RWPE2 (cell line): ENCODE measurements around the gene KLF13.
A peak's percentile ranks its signal among the peaks of the same experiment; 100 is the strongest.
"Not testable (repeated sequence)": the region's sequence is repeated elsewhere in the genome, so short reads cannot be mapped to it uniquely, and the experiment has no call there.

Experiments used
- ATAC-seq: fragments of 200-7000 bp; cut with Tn5 transposase; 3 replicates; pipeline ENCODE4 v1.9.1; 2021; ENCODE audit warnings: low read depth
- DNase-seq: peaks from one replicate; pipeline ENCODE4 v3.0.0-alpha.2; 2020; ENCODE audit warnings: low spot score
- H3K27ac ChIP-seq: fragments of 450-650 bp; 2 replicates; pipeline ENCODE4 v1.5.1; 2017; ENCODE audit warnings: mild to moderate bottlenecking; ENCODE audit not compliant: poor library complexity, severe bottlenecking
- H3K27me3 ChIP-seq: fragments of 250-450 bp; sonication (Bioruptor Pico); 2 replicates; pipeline ENCODE4 v1.5.1; 2021; ENCODE audit warnings: mild to moderate bottlenecking, moderate library complexity; ENCODE audit not compliant: insufficient read depth, poor library complexity, severe bottlenecking
- H3K36me3 ChIP-seq: fragments of 250-450 bp; sonication (Bioruptor Pico); 2 replicates; pipeline ENCODE4 v1.5.1; 2020; ENCODE audit warnings: low read depth, mild to moderate bottlenecking, moderate library complexity
- H3K4me1 ChIP-seq: fragments of 250-450 bp; sonication (Bioruptor Pico); 2 replicates; pipeline ENCODE4 v1.5.1; 2021; ENCODE audit warnings: mild to moderate bottlenecking, moderate library complexity; ENCODE audit not compliant: insufficient read depth, poor library complexity, severe bottlenecking
- H3K4me3 ChIP-seq: fragments of 250-450 bp; sonication (Bioruptor Pico); 2 replicates; pipeline ENCODE4 v1.5.1; 2021; ENCODE audit warnings: mild to moderate bottlenecking, moderate library complexity; ENCODE audit not compliant: severe bottlenecking
- H3K9me3 ChIP-seq: fragments of 250-450 bp; sonication (Bioruptor Pico); 2 replicates; pipeline ENCODE4 v1.5.1; 2021; ENCODE audit warnings: mild to moderate bottlenecking, moderate library complexity; ENCODE audit not compliant: severe bottlenecking
- TF ChIP-seq, protein P1 (sequence below): fragments of 450-650 bp; IDR thresholded peaks from one replicate; pipeline ENCODE4 v1.5.1; 2017; ENCODE audit warnings: mild to moderate bottlenecking, moderate library complexity; ENCODE audit not compliant: poor library complexity, severe bottlenecking

KLF13 gene

DNA sequence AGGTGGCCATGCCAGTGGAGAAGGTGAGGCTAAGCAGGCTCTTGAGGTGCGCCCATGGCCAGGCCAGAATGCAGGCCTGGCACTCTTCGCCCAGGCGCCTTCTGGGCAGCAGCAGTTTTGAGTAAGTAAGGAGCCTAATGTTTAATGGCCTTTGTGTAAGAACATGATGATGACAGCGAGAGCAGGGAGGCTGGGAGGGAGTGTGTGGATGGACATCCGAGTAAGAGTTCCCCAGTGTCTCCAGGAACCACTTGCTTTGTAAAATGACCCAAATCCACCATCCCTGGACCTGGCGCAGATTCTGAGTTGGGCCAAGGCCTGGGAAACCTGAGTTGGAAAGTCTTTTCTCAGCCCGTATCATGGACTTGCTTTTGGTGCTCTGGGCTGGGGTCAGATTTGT, 24.1 kb downstream of the KLF13 start:
- TF ChIP-seq, protein P1, sequence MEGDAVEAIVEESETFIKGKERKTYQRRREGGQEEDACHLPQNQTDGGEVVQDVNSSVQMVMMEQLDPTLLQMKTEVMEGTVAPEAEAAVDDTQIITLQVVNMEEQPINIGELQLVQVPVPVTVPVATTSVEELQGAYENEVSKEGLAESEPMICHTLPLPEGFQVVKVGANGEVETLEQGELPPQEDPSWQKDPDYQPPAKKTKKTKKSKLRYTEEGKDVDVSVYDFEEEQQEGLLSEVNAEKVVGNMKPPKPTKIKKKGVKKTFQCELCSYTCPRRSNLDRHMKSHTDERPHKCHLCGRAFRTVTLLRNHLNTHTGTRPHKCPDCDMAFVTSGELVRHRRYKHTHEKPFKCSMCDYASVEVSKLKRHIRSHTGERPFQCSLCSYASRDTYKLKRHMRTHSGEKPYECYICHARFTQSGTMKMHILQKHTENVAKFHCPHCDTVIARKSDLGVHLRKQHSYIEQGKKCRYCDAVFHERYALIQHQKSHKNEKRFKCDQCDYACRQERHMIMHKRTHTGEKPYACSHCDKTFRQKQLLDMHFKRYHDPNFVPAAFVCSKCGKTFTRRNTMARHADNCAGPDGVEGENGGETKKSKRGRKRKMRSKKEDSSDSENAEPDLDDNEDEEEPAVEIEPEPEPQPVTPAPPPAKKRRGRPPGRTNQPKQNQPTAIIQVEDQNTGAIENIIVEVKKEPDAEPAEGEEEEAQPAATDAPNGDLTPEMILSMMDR: no peak
- ATAC-seq: no peak
- Histone ChIP-seq H3K4me1 (peaks cover 32% of the 10 kb centered on the region), H3K36me3 (peaks cover 7% of the 10 kb centered on the region; the same call in 1 of the 2 replicates), H3K27ac (peak overlapping the region; percentile 53), H3K27me3 (no peaks in the 10 kb centered on the region), H3K4me3 (no peak overlapping the region), H3K9me3 (no peaks in the 10 kb centered on the region)
- no peak for DNase-seq

DNA sequence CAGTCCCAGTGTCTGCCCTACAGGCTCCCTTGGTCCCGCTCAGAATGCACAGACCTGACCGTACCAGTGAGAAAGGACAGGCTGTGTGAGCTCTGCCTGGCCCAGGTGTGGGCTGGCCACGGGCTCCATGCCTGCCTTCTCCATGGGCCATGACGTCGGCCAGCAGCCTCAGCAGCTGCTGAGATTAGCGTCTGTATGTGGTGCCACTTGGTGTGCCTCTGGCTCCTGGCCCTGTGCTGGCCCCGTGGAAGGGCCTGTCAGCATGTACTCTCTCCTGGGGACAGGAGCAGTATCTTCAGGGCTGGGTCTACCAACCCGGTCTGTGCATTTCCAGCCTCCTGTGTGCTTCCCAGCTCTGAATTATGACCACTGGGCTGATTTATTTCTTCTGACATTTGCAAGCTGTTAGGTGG, 25.7 kb downstream of the KLF13 start:
- Histone ChIP-seq H3K27me3 (no peaks in the 10 kb centered on the region), H3K27ac (peak overlapping the region; percentile 53), H3K36me3 (peaks cover 7% of the 10 kb centered on the region; the same call in 1 of the 2 replicates), H3K4me3 (no peak overlapping the region), H3K4me1 (peaks cover 35% of the 10 kb centered on the region), H3K9me3 (no peaks in the 10 kb centered on the region)
- DNase-seq (no peak), ATAC-seq (no peak)
- TF ChIP-seq, protein P1: no peak

DNA sequence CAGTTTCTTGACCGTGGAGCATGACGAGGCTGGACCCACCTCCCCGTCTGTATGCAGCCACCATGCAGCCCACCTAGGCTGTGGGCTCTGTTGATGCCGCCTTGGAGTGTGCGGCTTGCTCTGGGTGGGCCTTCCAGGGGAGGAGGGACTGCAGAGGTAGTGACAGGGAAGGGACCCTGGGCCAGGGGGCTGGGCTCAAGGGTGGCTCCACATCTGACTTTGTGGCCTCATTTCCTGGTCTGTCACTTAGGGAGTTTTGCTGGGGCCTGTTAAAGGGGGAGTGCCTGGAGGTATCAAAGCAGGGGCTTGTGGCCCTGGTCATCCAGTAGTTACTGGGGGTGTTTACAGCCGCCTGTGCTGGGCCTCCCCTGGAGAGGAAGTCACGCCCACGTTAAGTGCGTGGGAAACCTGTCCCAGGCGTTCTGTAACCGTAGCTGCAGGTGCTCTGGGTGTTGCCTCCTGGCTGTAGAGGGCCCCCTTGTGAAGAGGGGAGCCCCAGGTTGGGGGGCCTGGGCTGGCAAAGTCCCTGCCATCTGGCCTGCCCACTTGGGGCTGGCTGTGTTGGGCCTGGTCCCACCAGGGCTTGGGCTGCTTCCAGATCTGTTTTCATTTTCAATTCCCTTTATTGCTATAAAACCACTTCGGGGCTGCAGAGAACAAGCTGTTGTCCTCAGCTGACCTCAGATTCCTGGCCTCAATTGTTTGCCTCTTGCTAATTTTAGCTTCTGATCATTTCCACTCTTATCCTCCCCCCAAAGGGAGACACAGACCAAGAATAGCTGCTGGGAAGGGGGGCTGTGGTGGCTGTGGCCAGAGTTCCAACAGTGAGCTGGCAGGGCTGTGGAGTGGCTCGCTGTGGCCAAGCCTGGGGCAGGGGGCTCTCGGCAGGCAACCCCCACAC, 26.5 kb downstream of the KLF13 start:
- DNase-seq (no peak), ATAC-seq (no peak)
- peaks cover 7% of the 10 kb centered on the region; the same call in 1 of the 2 replicates for H3K36me3 ChIP-seq
- H3K4me1 ChIP-seq: peaks cover 35% of the 10 kb centered on the region
- TF ChIP-seq, protein P1: no peak
- H3K27ac ChIP-seq: peak overlapping the region; percentile 53
- H3K4me3 ChIP-seq: no peak overlapping the region
- H3K27me3 ChIP-seq: no peaks in the 10 kb centered on the region
- no peaks in the 10 kb centered on the region for H3K9me3 ChIP-seq

DNA sequence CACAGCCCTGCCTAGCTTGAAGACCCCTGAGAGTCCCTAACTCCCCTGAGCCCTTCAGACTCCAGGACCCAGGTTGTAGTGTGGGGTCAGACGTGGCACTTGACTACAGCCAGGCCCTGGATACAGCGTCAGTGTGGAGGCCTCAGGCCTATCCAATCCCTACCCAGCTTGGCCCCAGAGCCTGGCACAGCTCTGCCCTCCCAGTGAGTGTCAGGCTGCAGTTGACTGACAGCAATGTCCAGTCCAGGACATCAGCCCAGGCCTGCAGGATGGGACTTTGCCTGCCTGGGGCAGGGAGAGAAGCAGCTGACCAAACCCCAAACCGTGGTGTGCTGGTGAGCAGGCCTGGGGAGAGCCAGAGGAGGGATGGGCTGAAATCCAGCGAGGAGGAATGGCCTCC, 27.3 kb downstream of the KLF13 start:
- ATAC-seq (no peak), DNase-seq (no peak)
- Histone ChIP-seq H3K36me3 (peaks cover 7% of the 10 kb centered on the region; the same call in 1 of the 2 replicates), H3K9me3 (no peaks in the 10 kb centered on the region), H3K27me3 (no peaks in the 10 kb centered on the region), H3K27ac (peak overlapping the region; percentile 9), H3K4me1 (peaks cover 35% of the 10 kb centered on the region), H3K4me3 (no peak overlapping the region)
- TF ChIP-seq, protein P1: no peak

DNA sequence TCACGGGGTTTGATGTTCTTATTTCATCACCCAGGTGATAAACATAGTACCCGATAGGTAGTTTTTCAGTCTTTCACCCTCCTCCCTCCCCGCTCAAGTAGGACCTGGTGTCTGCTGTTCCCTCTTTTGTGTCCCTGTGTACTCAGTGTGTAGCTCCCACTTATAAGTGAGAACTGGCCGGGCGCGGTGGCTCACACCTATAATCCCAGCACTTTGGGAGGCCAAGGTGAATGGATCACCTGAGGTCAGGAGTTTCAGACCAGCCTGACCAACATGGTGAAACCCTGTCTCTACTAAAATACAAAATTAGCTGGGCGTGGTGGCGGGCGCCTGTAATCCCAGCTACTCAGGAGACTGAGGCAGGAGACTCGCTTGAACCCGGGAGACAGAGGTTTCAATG, 29.5 kb downstream of the KLF13 start:
- H3K27ac ChIP-seq, H3K27me3 ChIP-seq, H3K4me3 ChIP-seq, H3K36me3 ChIP-seq, DNase-seq, ATAC-seq, H3K9me3 ChIP-seq: not testable (repeated sequence)
- peaks cover 36% of the 10 kb centered on the region for H3K4me1 ChIP-seq
